ENCODE measurements around the gene DTX3.

- no peak for TF ChIP-seq CTCF (conservative IDR thresholded peaks at IDR 0.05)
- TF ChIP-seq ZFX (IDR thresholded peaks at IDR 0.05): no peak
Measured at GRCh38 chr12:57623385-57623784, 18.8 kb downstream of the DTX3 start.

Data from C4-2B (cell line).